Testis (tissue), 2 donors: ENCODE measurements around the gene SEMA3E.

Experiments
- POLR2A ChIP-seq: fragments of 450-650 bp; IDR thresholded peaks from one replicate; pipeline ENCODE4 v1.6.1; 2017; ENCODE audit warnings: antibody characterized with exemption, mild to moderate bottlenecking, moderate library complexity
- TF ChIP-seq, protein P1 (sequence below), 3 experiments: fragments of 450-650 bp in 2 of 3; fragments of 200-600 bp in 1 of 3; sonication (generic) in 1 of 3; IDR thresholded peaks; one replicate each; pipeline ENCODE4 v1.5.1; 2016 to 2019; ENCODE audit warnings: antibody characterized with exemption in 3 of 3, mild to moderate bottlenecking in 2 of 3, moderate library complexity in 1 of 3

DNA sequence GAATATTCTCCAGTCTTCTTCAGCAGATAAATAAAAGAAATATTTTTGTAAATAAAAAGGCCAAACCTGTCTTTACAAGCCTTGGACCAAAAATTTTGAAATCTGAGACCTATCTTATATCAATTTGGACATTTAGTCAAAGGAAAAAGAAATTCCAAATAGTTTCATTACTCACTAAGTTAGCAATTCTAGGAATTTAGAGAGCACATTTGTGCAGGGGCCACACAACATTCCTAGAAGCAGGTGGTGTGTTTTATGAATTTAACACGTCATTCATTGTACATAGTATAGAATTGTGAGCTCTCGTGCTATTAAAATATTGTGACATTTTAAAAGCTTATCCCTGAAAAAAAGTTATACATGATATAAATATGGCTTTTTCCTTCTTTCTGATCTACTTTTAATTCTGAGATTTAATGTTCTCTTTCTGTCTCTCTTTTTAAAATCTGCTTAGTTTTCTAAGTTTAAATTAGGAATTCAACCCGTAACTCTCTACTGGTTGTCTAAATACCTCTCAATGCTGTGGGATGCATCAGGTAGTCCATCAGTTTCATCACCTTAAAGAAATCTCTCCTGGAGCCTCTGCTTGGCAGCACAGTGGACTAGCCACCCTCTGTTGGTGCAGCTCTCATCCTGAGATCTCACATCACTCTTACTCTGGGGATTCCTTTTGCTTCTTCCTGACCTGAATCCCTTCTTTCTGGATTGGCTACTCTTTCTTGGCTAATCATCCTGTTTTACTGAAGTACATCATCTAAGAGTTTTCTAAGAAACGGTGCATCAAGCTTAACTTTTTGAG, 124.5 kb downstream of the SEMA3E start:
- no peak for TF ChIP-seq POLR2A
- TF ChIP-seq, protein P1, sequence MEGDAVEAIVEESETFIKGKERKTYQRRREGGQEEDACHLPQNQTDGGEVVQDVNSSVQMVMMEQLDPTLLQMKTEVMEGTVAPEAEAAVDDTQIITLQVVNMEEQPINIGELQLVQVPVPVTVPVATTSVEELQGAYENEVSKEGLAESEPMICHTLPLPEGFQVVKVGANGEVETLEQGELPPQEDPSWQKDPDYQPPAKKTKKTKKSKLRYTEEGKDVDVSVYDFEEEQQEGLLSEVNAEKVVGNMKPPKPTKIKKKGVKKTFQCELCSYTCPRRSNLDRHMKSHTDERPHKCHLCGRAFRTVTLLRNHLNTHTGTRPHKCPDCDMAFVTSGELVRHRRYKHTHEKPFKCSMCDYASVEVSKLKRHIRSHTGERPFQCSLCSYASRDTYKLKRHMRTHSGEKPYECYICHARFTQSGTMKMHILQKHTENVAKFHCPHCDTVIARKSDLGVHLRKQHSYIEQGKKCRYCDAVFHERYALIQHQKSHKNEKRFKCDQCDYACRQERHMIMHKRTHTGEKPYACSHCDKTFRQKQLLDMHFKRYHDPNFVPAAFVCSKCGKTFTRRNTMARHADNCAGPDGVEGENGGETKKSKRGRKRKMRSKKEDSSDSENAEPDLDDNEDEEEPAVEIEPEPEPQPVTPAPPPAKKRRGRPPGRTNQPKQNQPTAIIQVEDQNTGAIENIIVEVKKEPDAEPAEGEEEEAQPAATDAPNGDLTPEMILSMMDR (IDR thresholded peaks at IDR 0.05): no peak
